H1 (cell line): ENCODE measurements around the gene CUEDC1. TPM values are rescaled to one million over a fixed set of nuclear protein-coding genes. Genes with fewer than 3 reads are reported as not detected.

Source experiments
- CEBPB ChIP-seq: IDR thresholded peaks from 2 replicates; pipeline ENCODE4 v1.6.1; 2012; ENCODE audit warnings: low read depth, low read length
- CHD2 ChIP-seq: IDR thresholded peaks from 2 replicates; pipeline ENCODE4 v1.6.1; 2012; ENCODE audit warnings: low read length, improper control_type of control experiment
- CTCF ChIP-seq, 3 experiments: IDR thresholded peaks; 1 replicate in 2 of 3; 2 replicates in 1 of 3; pipeline versions ENCODE4 v1.5.1 to v1.6.1; 2011; ENCODE audit warnings: low read length in 3 of 3, mild to moderate bottlenecking in 3 of 3, inconsistent platforms in 2 of 3, low read depth in 1 of 3, moderate library complexity in 1 of 3; ENCODE audit not compliant: insufficient read depth in 1 of 3; ENCODE audit errors: control extremely low read depth in 1 of 3
- HDAC6 ChIP-seq: IDR thresholded peaks from one replicate; pipeline ENCODE4 v1.7.1; 2012; ENCODE audit warnings: low read depth, mild to moderate bottlenecking, inconsistent platforms, low read length, moderate library complexity
- POLR2A ChIP-seq, 2 experiments: IDR thresholded peaks; 1 replicate in 1 of 2; 2 replicates in 1 of 2; pipeline ENCODE4 v1.6.1; 2011; ENCODE audit warnings: low read depth in 2 of 2, low read length in 2 of 2, mild to moderate bottlenecking in 2 of 2; ENCODE audit errors: control extremely low read depth in 1 of 2
- SIN3A ChIP-seq, 2 experiments: IDR thresholded peaks in 1 of 2; conservative IDR thresholded peaks in 1 of 2; 2 replicates each; pipeline ENCODE4 v1.6.1; 2011 to 2012; ENCODE audit warnings: low read length in 2 of 2, improper control_type of control experiment in 1 of 2, low read depth in 1 of 2, mild to moderate bottlenecking in 1 of 2
- SIX5 ChIP-seq: IDR thresholded peaks from 2 replicates; pipeline ENCODE4 v1.6.1; 2011; ENCODE audit warnings: mild to moderate bottlenecking, low read depth, low read length
- TAF1 ChIP-seq: IDR thresholded peaks from 2 replicates; pipeline ENCODE4 v1.6.1; 2011; ENCODE audit warnings: mild to moderate bottlenecking, low read depth, low read length
- ZNF274 ChIP-seq: IDR thresholded peaks from 2 replicates; pipeline ENCODE4 v1.7.0; 2012; ENCODE audit warnings: low read length, borderline replicate concordance; ENCODE audit errors: extremely low read depth
- polyA plus RNA-seq, 7 experiments: library from polyadenylated mRNA; depleted of rRNA in 3 of 7; stranded (reverse) in 5 of 7; unstranded in 2 of 7; fragments of >200 nt in 5 of 7; fragments of 200-250 nt in 2 of 7; gene quantifications; 1 replicate in 5 of 7; 2 replicates in 1 of 7; 4 replicates in 1 of 7; pipeline versions ENCODE4 v1.2.1 to v1.2.3, GENCODE V29; 2011 to 2013; ENCODE audit warnings: missing spikeins in 2 of 7, mixed read lengths in 2 of 7
- total RNA-seq: library from RNA; stranded (reverse); fragmentation: NEBNext Ultra II Directional; extraction: Animal tissue kit (Norgen Biotek cat#: 25700); gene quantifications from 2 replicates; pipeline ENCODE4 v1.2.1, GENCODE V29; 2021

The CUEDC1 gene
- total and polyA plus RNA-seq, 2 of the 8 experiments (the other 6 are each of a cell fraction or from before 2014, with no cell fraction given), result 4.0 to 10.7 TPM

GRCh38 chr17:57859601-57860413 is 95.4 kb downstream of the CUEDC1 start (continued):
- no peak for TF ChIP-seq CTCF (IDR thresholded peaks at IDR 0.05; ENCODE audit: control extremely low read depth in 1 of 3, insufficient read depth in 1 of 3, low read depth in 1 of 3, low read length in 3 of 3)
- no peak for TF ChIP-seq SIX5
- no peak for TF ChIP-seq HDAC6
- TF ChIP-seq TAF1, result no peak
- no peak for TF ChIP-seq ZNF274
- no peak for TF ChIP-seq POLR2A (IDR thresholded peaks at IDR 0.05; ENCODE audit: control extremely low read depth in 1 of 2, low read depth in 2 of 2, low read length in 2 of 2)
- no peak for TF ChIP-seq CHD2
- TF ChIP-seq CEBPB, result no peak
- no peak for TF ChIP-seq SIN3A (conservative IDR thresholded peaks at IDR 0.05 in 1 of 2, IDR thresholded peaks at IDR 0.05 in 1 of 2; ENCODE audit: low read depth in 1 of 2, low read length in 2 of 2)
